Esophagus muscularis mucosa (tissue), 4 donors: Measurements from ENCODE around the gene PAXX. TPM values are rescaled to one million over a fixed set of nuclear protein-coding genes. Genes with fewer than 3 reads are reported as not detected.

Experiments used
- DNase-seq: peaks from one replicate; pipeline ENCODE4 v3.0.0-alpha.2; 2017; ENCODE audit errors: extremely low spot score
- H3K27ac ChIP-seq, 4 donors: fragments of 200-600 bp; sonication (generic); replicated peaks in 1 of 4; 1 replicate in 3 of 4; 2 replicates in 1 of 4; pipeline ENCODE4 v1.5.1; 2016 to 2019; ENCODE audit warnings: mild to moderate bottlenecking in 1 of 4
- H3K27me3 ChIP-seq, 4 donors: fragments of 200-600 bp; sonication (generic); one replicate each; pipeline versions ENCODE4 v1.5.1 to v1.6.0; 2016 to 2019
- H3K36me3 ChIP-seq, 4 donors: fragments of 200-600 bp; sonication (generic); one replicate each; pipeline ENCODE4 v1.5.1; 2016 to 2019
- H3K4me1 ChIP-seq, 4 donors: fragments of 200-600 bp; sonication (generic); one replicate each; pipeline ENCODE4 v1.5.1; 2016 to 2019
- H3K4me3 ChIP-seq, 4 donors: fragments of 200-600 bp; sonication (generic); 1 replicate in 2 of 4; 2 replicates in 2 of 4; pipeline ENCODE4 v1.5.1; 2016 to 2019; ENCODE audit warnings: mild to moderate bottlenecking in 4 of 4, moderate library complexity in 1 of 4
- H3K9me3 ChIP-seq, 4 donors: fragments of 200-600 bp; sonication (generic); 1 replicate in 3 of 4; 2 replicates in 1 of 4; pipeline ENCODE4 v1.5.1; 2016 to 2019
- CTCF ChIP-seq, 3 experiments: fragments of 200-600 bp in 2 of 3; fragments of 450-650 bp in 1 of 3; sonication (generic) in 2 of 3; IDR thresholded peaks; one replicate each; pipeline ENCODE4 v1.5.1; 2017 to 2019; ENCODE audit warnings: antibody characterized with exemption in 3 of 3, mild to moderate bottlenecking in 2 of 3, moderate library complexity in 1 of 3
- EP300 ChIP-seq: sonication (generic); formaldehyde crosslinking; IDR thresholded peaks from one replicate; pipeline ENCODE4 v1.6.1; 2017; ENCODE audit warnings: antibody characterized with exemption
- POLR2A ChIP-seq: fragments of 450-650 bp; IDR thresholded peaks from one replicate; pipeline ENCODE4 v1.6.1; 2017; ENCODE audit warnings: antibody characterized with exemption, moderate library complexity, mild to moderate bottlenecking, low read depth
- POLR2AphosphoS5 ChIP-seq, 2 donors: sonication (generic); formaldehyde crosslinking; IDR thresholded peaks; one replicate each; pipeline ENCODE4 v1.6.1; 2017; ENCODE audit warnings: antibody characterized with exemption in 2 of 2
- WGBS: methylation state at CpG from one replicate; pipeline ENCODE4 v1.1.5; 2018; 5-methylcytosine and 5-hydroxymethylcytosine counted together
- intact Hi-C: fragments of 100-400 bp; cut with DNase I; formaldehyde crosslinking; loops from one replicate; pipeline ENCODE4 v1.15.1; 2023
- total RNA-seq, 4 donors: library from RNA; depleted of rRNA; stranded (reverse); fragments of >200 nt; gene quantifications; one replicate each; pipeline versions ENCODE4 v1.1.0 to v1.2.1, GENCODE V29; 2016

The PAXX gene
- total RNA-seq, 4 donors from 2014 or later: 28.8 to 39.9 (median 37.8) TPM

GRCh38 chr9:136981588-136982231, 10.5 kb upstream of the PAXX start:
- H3K9me3 ChIP-seq: no peaks in the 10 kb centered on the region
- H3K4me3 ChIP-seq: no peak overlapping the region
- H3K27ac ChIP-seq: peak overlapping the region in 2 of 4 donors; percentile 49 to 65
- 61% methylated on average over 13 of the region's 17 CpGs for WGBS
- DNase-seq: no peak
- intact Hi-C loops: no loop called here
- peaks cover 35 to 49% (median 43%) of the 10 kb centered on the region in 4 donors for H3K4me1 ChIP-seq
- TF ChIP-seq POLR2A (no peak), POLR2AphosphoS5 (IDR thresholded peaks at IDR 0.05) (no peak), CTCF (IDR thresholded peaks at IDR 0.05) (no peak), EP300 (no peak)
- no peaks in the 10 kb centered on the region for H3K36me3 ChIP-seq
- peaks cover 0 to 73% (median 17%) of the 10 kb centered on the region in 4 donors for H3K27me3 ChIP-seq

GRCh38 chr9:136982232-136983051, 9.8 kb upstream of the PAXX start, which contains the start of gene LCNL1:
Gene LCNL1 (plus strand): TSS chr9:136982993. CDS start chr9:136983587, 594 bp downstream.
- peak within 1 kb of the TSS in 2 of 4 donors; percentile 28 to 65 for H3K27ac ChIP-seq
- peaks cover 30 to 42% (median 36%) of the 10 kb centered on the region in 4 donors for H3K4me1 ChIP-seq
- no peak within 1 kb of the TSS for H3K4me3 ChIP-seq
- H3K36me3 ChIP-seq: no peaks in the 10 kb centered on the region
- H3K27me3 ChIP-seq: peaks cover 0 to 81% (median 17%) of the 10 kb centered on the region in 4 donors
- no peak for DNase-seq
- intact Hi-C loops: no loop called here
- TF ChIP-seq POLR2A (no peak), CTCF (IDR thresholded peaks at IDR 0.05) (no peak), EP300 (no peak), POLR2AphosphoS5 (IDR thresholded peaks at IDR 0.05) (no peak)
- no peaks in the 10 kb centered on the region for H3K9me3 ChIP-seq
- WGBS: 93% methylated on average over 10 of the region's 18 CpGs

- H3K4me3 ChIP-seq: no peak overlapping the region
- H3K36me3 ChIP-seq: no peaks in the 10 kb centered on the region
- H3K27me3 ChIP-seq: peaks cover 0 to 86% (median 17%) of the 10 kb centered on the region in 4 donors
- intact Hi-C loops: no loop called here
- no peaks in the 10 kb centered on the region for H3K9me3 ChIP-seq
- 95% methylated on average over 4 of the region's 9 CpGs for WGBS
- TF ChIP-seq POLR2AphosphoS5 (IDR thresholded peaks at IDR 0.05) (no peak), POLR2A (no peak), CTCF (IDR thresholded peaks at IDR 0.05) (no peak), EP300 (no peak)
- no peak for DNase-seq
- no peak overlapping the region for H3K27ac ChIP-seq
- peaks cover 23 to 34% (median 29%) of the 10 kb centered on the region in 4 donors for H3K4me1 ChIP-seq
Observed at GRCh38 chr9:136983167-136983566, 9.1 kb upstream of the PAXX start.

- Histone ChIP-seq H3K4me3 (no peak overlapping the region), H3K27me3 (peaks cover 0 to 85% (median 17%) of the 10 kb centered on the region in 4 donors), H3K4me1 (peaks cover 17 to 34% (median 23%) of the 10 kb centered on the region in 4 donors), H3K36me3 (no peaks in the 10 kb centered on the region), H3K9me3 (no peaks in the 10 kb centered on the region), H3K27ac (no peak overlapping the region)
- intact Hi-C loops: no loop called here
- no peak for DNase-seq
- WGBS: 86% methylated on average over 11 of the region's 11 CpGs
- TF ChIP-seq POLR2A (no peak), POLR2AphosphoS5 (IDR thresholded peaks at IDR 0.05) (no peak), EP300 (no peak), CTCF (IDR thresholded peaks at IDR 0.05) (no peak)
Observed at GRCh38 chr9:136983656-136984314, 8.4 kb upstream of the PAXX start.
